Activated naive CD4-positive, alpha-beta T cell treated with anti-CD3 and anti-CD28 coated beads, Interleukin-2, amount 50 U/mL, for 72 hours (primary cell): ENCODE results near the gene SLC9A2. TPM values are rescaled to one million over a fixed set of nuclear protein-coding genes. Genes with fewer than 3 reads are reported as not detected.

Experiments
- ATAC-seq, 2 donors: fragments of 150-1000 bp; cut with Tn5 transposase; 2 replicates each; pipeline ENCODE4 v1.10.0; 2021; ENCODE audit warnings: mild to moderate bottlenecking in 2 of 2, moderate library complexity in 2 of 2
- DNase-seq, 2 donors: peaks; one replicate each; pipeline ENCODE4 v3.0.0; 2021 to 2022; ENCODE audit warnings: low spot score in 2 of 2
- H3K27ac Mint-ChIP-seq, 2 donors: one replicate each; pipeline ENCODE4 v1.8.0; 2022; ENCODE audit warnings: mild to moderate bottlenecking in 2 of 2, mixed read lengths in 2 of 2
- H3K36me3 Mint-ChIP-seq, 2 donors: one replicate each; pipeline ENCODE4 v1.8.0; 2022; ENCODE audit warnings: mixed read lengths in 2 of 2
- H3K9me3 Mint-ChIP-seq, 2 donors: one replicate each; pipeline ENCODE4 v1.8.0; 2022; ENCODE audit warnings: mixed read lengths in 2 of 2
- total RNA-seq, 2 donors: library from RNA; stranded (reverse); gene quantifications; one replicate each; pipeline ENCODE4 v1.2.3, GENCODE V29; 2022

Gene SLC9A2
- total RNA-seq, 2 donors from 2014 or later, result 0.25 TPM; not detected in 1

GRCh38 chr2:102690012-102690411 lies 70.7 kb downstream of the SLC9A2 start:
- no peaks in the 10 kb centered on the region for H3K9me3 Mint-ChIP-seq
- no peaks in the 10 kb centered on the region for H3K36me3 Mint-ChIP-seq
- no peak overlapping the region for H3K27ac Mint-ChIP-seq
- ATAC-seq (no peak), DNase-seq (no peak)

- no peak overlapping the region for H3K27ac Mint-ChIP-seq
- DNase-seq, result no peak
- no peak for ATAC-seq
- H3K9me3 Mint-ChIP-seq, result no peaks in the 10 kb centered on the region
- no peaks in the 10 kb centered on the region for H3K36me3 Mint-ChIP-seq
Measured at GRCh38 chr2:102696463-102696862, 77.1 kb downstream of the SLC9A2 start.

- Mint-ChIP-seq H3K27ac (no peak overlapping the region), H3K36me3 (no peaks in the 10 kb centered on the region), H3K9me3 (no peaks in the 10 kb centered on the region)
- DNase-seq (no peak), ATAC-seq (no peak)
Measured at GRCh38 chr2:102698369-102699111, 79.2 kb downstream of the SLC9A2 start.

DNA sequence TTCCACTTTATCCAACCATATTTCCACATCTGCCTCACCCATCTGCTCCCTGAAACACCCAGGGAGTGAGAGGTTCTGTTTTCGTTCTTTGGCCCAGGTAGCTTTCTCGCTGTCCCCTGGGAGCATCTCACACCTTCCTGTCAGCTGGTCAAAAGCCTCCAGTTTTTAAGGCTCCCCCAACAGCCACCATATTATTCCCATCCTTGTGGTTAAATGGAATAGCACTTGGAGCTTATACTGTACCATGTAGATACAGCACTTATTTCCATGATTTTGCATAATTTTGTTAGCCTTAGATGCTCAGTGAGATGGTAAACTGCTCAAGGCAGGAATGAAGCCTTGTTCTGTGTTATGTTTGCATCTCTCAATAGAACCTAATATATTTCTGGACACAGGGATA lies 84.0 kb downstream of the SLC9A2 start:
- no peaks in the 10 kb centered on the region for H3K9me3 Mint-ChIP-seq
- H3K36me3 Mint-ChIP-seq, result no peaks in the 10 kb centered on the region
- DNase-seq (no peak), ATAC-seq (no peak)
- no peak overlapping the region for H3K27ac Mint-ChIP-seq

DNA sequence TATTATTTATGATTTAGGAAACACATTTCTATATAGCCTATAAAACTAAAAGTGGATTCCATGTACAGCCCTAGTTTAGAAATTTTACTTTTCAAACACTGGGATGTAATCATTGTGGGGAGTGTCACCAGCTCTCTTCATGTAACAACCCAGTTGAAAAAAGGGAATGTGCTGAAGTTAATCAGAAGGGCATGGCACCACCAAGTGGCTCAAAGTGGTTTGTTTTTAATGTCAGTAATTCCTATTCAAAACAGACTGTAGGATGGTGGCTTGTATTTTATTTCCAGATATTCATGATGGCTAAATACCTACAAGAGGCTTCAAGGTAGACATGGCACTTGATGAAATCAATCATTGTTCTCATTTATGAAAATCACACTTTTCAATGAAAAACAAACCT lies 84.4 kb downstream of the SLC9A2 start:
- no peak for DNase-seq
- no peak for ATAC-seq
- H3K27ac Mint-ChIP-seq, result no peak overlapping the region
- H3K36me3 Mint-ChIP-seq, result no peaks in the 10 kb centered on the region
- H3K9me3 Mint-ChIP-seq, result no peaks in the 10 kb centered on the region

DNA sequence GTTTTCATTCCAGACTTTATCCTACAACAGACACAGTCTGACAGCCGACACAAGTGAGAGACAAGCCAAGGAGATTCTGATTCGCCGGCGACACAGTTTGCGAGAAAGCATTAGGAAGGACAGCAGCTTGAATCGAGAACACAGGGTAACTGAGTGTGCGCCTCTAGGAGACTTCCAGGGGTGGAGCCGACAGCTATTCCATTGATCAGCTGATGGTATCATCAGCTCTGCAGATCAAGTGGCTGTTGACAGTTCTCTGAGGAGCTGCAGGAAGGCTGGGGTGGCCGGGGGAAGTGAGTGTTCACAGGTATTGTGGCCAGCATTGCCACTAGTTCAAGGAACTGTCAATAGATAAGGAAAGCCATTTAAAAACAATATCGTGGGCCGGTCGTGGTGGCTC lies 85.2 kb downstream of the SLC9A2 start:
- Mint-ChIP-seq H3K36me3 (no peaks in the 10 kb centered on the region), H3K27ac (no peak overlapping the region), H3K9me3 (no peaks in the 10 kb centered on the region)
- no peak for ATAC-seq
- no peak for DNase-seq

DNA sequence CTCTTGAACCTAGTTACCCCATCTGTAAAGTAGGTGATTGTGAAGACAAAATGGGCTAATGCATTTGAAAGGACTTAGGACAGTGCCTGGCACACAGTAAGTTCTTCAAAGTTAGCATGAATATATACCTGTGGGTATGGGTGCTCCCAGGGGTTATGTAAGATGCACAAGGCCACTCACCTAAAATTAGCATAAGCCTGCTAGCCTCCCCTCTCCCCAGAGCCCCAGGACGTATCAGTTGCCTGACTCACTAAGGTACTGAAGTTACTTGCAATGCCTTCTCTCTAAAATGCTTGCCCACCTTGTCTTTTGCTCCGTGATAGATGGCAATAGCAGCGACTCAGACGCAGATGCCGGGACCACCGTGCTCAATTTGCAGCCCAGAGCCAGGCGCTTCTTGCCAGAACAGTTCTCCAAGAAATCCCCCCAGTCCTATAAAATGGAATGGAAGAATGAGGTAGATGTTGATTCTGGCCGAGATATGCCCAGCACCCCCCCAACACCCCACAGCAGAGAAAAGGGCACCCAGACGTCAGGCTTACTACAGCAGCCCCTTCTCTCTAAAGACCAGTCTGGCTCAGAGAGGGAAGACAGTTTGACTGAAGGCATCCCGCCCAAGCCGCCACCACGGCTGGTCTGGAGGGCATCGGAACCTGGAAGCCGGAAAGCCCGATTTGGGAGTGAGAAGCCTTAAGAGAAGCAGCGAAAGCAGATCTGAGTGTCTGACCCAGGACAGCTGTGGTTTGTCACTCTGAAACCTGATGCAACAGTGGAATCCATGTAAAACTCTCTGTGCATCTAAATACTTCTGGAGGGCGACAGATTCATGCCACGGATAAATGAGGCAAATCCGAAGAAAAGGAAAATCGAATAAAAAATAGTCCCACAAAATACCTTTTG lies 88.7 kb downstream of the SLC9A2 start:
- no peaks in the 10 kb centered on the region for H3K36me3 Mint-ChIP-seq
- DNase-seq (no peak), ATAC-seq (no peak)
- H3K9me3 Mint-ChIP-seq, result no peaks in the 10 kb centered on the region
- H3K27ac Mint-ChIP-seq, result no peak overlapping the region

DNA sequence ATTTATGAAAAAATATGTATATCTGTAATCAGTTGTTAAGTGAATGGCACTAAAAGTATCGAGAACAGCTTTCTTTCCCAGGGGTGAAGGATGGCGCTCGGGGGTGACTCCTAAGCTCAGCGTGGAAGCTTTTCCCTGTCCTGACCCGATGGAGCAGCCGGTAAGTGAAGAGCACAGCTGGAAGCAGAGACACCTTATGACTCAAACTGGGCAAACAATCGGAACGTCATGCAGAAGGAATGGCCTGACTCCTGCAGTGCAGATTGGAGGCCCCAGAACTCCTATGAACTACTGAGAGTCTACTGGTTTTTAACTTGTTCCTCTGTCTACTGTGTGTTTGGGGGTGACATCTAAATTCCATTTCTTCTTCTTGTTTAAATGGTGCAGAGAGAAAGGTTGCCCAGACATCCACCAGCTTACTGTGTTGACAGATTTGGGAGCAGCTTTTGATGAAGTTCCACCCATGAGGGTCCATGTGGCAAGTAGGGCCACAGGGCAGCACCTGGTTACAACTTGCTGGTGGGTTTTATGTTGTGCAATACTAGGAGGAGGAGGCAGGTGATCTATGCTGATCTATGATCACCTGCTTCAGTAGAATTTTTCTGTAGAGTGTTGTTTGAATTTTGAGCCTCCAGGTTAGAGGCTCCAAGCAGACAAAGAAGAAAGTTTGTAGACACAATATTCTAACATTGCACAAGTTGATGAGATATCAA lies 89.7 kb downstream of the SLC9A2 start:
- ATAC-seq (no peak), DNase-seq (no peak)
- no peak overlapping the region for H3K27ac Mint-ChIP-seq
- H3K9me3 Mint-ChIP-seq, result no peaks in the 10 kb centered on the region
- no peaks in the 10 kb centered on the region for H3K36me3 Mint-ChIP-seq

GRCh38 chr2:102717308-102718018 lies 98.1 kb downstream of the SLC9A2 start:
- Mint-ChIP-seq H3K27ac (no peak overlapping the region), H3K9me3 (no peaks in the 10 kb centered on the region), H3K36me3 (peaks cover 19 to 20% of the 10 kb centered on the region in 2 donors)
- ATAC-seq, result no peak
- DNase-seq, result no peak

GRCh38 chr2:102718387-102719316 lies 99.3 kb downstream of the SLC9A2 start:
- Mint-ChIP-seq H3K27ac (peak overlapping the region in 1 of 2 donors; percentile 8), H3K36me3 (peaks cover 20 to 24% of the 10 kb centered on the region in 2 donors), H3K9me3 (no peaks in the 10 kb centered on the region)
- no peak for ATAC-seq
- no peak for DNase-seq

DNA sequence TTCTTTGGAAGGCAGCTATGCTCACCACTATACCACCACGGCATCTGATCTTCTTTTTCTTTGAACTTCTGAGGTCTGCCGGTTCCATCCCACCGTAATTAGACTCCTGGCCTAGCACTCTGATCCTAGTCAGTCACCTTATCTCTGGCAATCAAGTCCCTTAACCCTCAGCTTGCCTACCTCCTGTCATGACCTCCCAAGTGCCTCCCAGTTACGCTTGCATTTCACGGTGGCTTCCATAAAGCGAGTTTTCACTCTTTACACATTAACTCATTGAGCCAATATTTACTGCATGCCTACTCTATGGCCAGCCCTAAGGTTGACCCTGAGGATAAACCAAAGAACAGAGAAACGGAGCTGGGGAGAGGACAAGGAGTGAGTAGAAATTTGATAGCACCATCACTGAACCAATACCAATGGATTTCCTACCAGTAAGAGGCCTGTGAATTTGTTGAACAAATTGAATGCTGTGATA lies 104.7 kb downstream of the SLC9A2 start:
- no peak overlapping the region for H3K27ac Mint-ChIP-seq
- no peak for ATAC-seq
- H3K9me3 Mint-ChIP-seq, result no peaks in the 10 kb centered on the region
- peaks cover 6 to 22% of the 10 kb centered on the region in 2 donors for H3K36me3 Mint-ChIP-seq
- no peak for DNase-seq

- Mint-ChIP-seq H3K27ac (no peak overlapping the region), H3K9me3 (no peaks in the 10 kb centered on the region), H3K36me3 (peaks cover 6 to 18% of the 10 kb centered on the region in 2 donors)
- ATAC-seq (no peak), DNase-seq (no peak)
Measured at GRCh38 chr2:102724553-102724952, 105.2 kb downstream of the SLC9A2 start.

DNA sequence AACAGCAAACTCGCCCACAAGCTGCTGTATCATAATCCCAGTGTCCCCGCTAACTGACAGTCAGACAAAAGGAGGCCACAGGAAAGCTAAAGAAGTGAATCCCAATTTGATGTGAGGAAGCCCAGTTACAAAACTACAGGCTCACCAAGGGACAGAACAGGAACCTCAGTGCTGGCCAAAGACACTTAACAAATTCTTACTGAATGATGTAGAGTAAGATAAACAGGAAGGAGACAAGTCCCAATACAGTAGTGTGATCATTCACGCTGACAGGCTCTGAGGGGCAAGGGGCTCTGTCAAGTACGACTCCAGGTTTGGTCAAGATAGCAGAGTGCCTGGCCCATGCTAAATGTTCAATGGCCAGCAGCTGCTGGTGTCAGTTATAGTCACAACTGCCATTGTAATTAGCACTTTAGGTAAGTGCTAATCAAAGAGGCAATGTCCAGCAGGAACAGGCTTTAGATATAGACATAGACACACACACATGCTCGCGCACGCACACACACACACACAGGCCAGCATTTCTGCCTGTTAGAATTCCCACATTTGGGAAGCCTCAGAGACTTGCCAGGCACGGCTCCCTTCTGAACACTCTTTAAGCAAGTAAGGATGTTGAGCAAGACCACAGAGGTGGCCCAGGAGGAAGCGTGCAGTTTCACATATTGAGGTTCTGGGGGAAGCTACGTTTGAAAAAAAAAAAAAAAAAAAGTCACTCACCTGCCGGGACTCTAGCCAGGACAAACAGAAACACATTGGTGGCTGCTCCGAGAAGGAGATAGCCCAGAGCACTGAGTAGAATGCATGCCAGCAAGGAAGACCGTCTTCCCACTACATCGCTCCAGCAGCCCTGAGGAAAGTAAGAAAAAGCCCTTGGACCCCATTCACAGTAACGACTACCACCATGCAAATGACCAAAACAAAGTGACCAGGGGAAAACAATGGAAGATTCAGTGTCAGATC lies 107.1 kb downstream of the SLC9A2 start:
- Mint-ChIP-seq H3K36me3 (peaks cover 6 to 11% of the 10 kb centered on the region in 2 donors), H3K9me3 (no peaks in the 10 kb centered on the region), H3K27ac (no peak overlapping the region)
- DNase-seq, result no peak
- ATAC-seq, result no peak

GRCh38 chr2:102735416-102736109 lies 116.2 kb downstream of the SLC9A2 start:
- DNase-seq, result no peak

More at GRCh38 chr2:102735416-102736109, 116.2 kb downstream of the SLC9A2 start:
- H3K27ac Mint-ChIP-seq, result peak overlapping the region in 1 of 2 donors; percentile 89
- H3K36me3 Mint-ChIP-seq, result no peaks in the 10 kb centered on the region
- ATAC-seq, result no peak
- no peaks in the 10 kb centered on the region for H3K9me3 Mint-ChIP-seq
